HUES48 (cell line): ENCODE results near the gene BTBD9.

Source experiments
- H3K27ac ChIP-seq: one replicate; pipeline ENCODE4 v1.7.0; 2013; ENCODE audit warnings: low read depth, low read length, inconsistent platforms
- H3K27me3 ChIP-seq: 2 replicates; pipeline ENCODE4 v1.6.1; 2013; ENCODE audit warnings: mild to moderate bottlenecking, low read length; ENCODE audit not compliant: control insufficient read depth, insufficient read depth
- H3K36me3 ChIP-seq: 2 replicates; pipeline ENCODE4 v1.6.1; 2013; ENCODE audit warnings: low read length; ENCODE audit not compliant: control insufficient read depth, insufficient read depth
- H3K4me1 ChIP-seq: 2 replicates; pipeline ENCODE4 v1.6.1; 2013; ENCODE audit warnings: mild to moderate bottlenecking, low read length; ENCODE audit not compliant: control insufficient read depth, insufficient read depth
- H3K4me3 ChIP-seq: 2 replicates; pipeline ENCODE4 v1.5.1; 2013; ENCODE audit warnings: mild to moderate bottlenecking, low read depth, low read length
- H3K9ac ChIP-seq: 2 replicates; pipeline ENCODE4 v1.6.1; 2013; ENCODE audit warnings: mild to moderate bottlenecking, low read depth, low read length, moderate library complexity
- H3K9me3 ChIP-seq: 2 replicates; pipeline ENCODE4 v1.6.1; 2013; ENCODE audit warnings: low read length; ENCODE audit not compliant: control insufficient read depth, insufficient read depth

BTBD9 gene

GRCh38 chr6:38283734-38284362 lies 355.9 kb downstream of the BTBD9 start:
- H3K9ac ChIP-seq: no peak overlapping the region
- H3K9me3 ChIP-seq: no peaks in the 10 kb centered on the region
- no peaks in the 10 kb centered on the region for H3K27me3 ChIP-seq
- no peak overlapping the region for H3K4me3 ChIP-seq
- H3K27ac ChIP-seq: no peak overlapping the region
- H3K4me1 ChIP-seq: peaks cover 24% of the 10 kb centered on the region
- no peaks in the 10 kb centered on the region for H3K36me3 ChIP-seq

- no peak overlapping the region for H3K27ac ChIP-seq
- H3K4me1 ChIP-seq: peaks cover 24% of the 10 kb centered on the region
- H3K27me3 ChIP-seq: no peaks in the 10 kb centered on the region
- H3K36me3 ChIP-seq: no peaks in the 10 kb centered on the region
- no peak overlapping the region for H3K9ac ChIP-seq
- H3K4me3 ChIP-seq: no peak overlapping the region
- no peaks in the 10 kb centered on the region for H3K9me3 ChIP-seq
These were observed 356.8 kb downstream of the BTBD9 start for GRCh38 chr6:38282911-38283310.

DNA sequence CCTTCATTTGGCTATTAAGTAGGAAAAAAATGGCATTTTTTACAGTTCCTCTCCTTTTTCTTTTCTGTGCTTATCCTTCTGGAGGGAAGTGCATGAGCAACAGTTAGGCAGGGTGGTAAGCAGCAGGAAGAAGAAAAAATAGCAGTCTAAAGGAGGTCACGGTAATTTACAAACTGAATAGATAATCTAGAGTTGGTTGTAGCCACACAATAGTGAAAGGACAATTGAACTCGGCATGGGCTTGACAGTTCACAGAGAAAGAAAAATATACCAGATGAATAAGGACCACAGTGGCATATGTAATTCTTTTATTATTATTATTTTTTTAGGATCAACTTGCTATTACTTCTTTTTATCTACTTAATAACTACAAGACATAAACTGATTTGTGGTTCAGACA lies 358.6 kb downstream of the BTBD9 start:
- Histone ChIP-seq H3K4me3 (no peak overlapping the region), H3K9me3 (no peaks in the 10 kb centered on the region), H3K9ac (no peak overlapping the region), H3K36me3 (no peaks in the 10 kb centered on the region), H3K27ac (no peak overlapping the region), H3K4me1 (peaks cover 24% of the 10 kb centered on the region), H3K27me3 (no peaks in the 10 kb centered on the region)

GRCh38 chr6:38279963-38280588 lies 359.7 kb downstream of the BTBD9 start:
- Histone ChIP-seq H3K36me3 (no peaks in the 10 kb centered on the region), H3K4me1 (peaks cover 24% of the 10 kb centered on the region), H3K27ac (no peak overlapping the region), H3K27me3 (no peaks in the 10 kb centered on the region), H3K9ac (no peak overlapping the region), H3K9me3 (no peaks in the 10 kb centered on the region), H3K4me3 (no peak overlapping the region)

GRCh38 chr6:38279423-38279822 lies 360.3 kb downstream of the BTBD9 start:
- H3K27me3 ChIP-seq: no peaks in the 10 kb centered on the region
- H3K4me1 ChIP-seq: peaks cover 24% of the 10 kb centered on the region
- no peaks in the 10 kb centered on the region for H3K36me3 ChIP-seq
- H3K4me3 ChIP-seq: no peak overlapping the region
- no peak overlapping the region for H3K9ac ChIP-seq
- H3K9me3 ChIP-seq: no peaks in the 10 kb centered on the region
- no peak overlapping the region for H3K27ac ChIP-seq

- Histone ChIP-seq H3K36me3 (no peaks in the 10 kb centered on the region), H3K4me1 (peaks cover 42% of the 10 kb centered on the region), H3K27me3 (no peaks in the 10 kb centered on the region), H3K4me3 (no peak overlapping the region), H3K9ac (no peak overlapping the region), H3K27ac (no peak overlapping the region), H3K9me3 (no peaks in the 10 kb centered on the region)
These were observed 366.4 kb downstream of the BTBD9 start for GRCh38 chr6:38273325-38273724.

- H3K36me3 ChIP-seq: no peaks in the 10 kb centered on the region
- no peak overlapping the region for H3K27ac ChIP-seq
- peaks cover 48% of the 10 kb centered on the region for H3K4me1 ChIP-seq
- H3K27me3 ChIP-seq: no peaks in the 10 kb centered on the region
- no peak overlapping the region for H3K4me3 ChIP-seq
- no peak overlapping the region for H3K9ac ChIP-seq
- H3K9me3 ChIP-seq: no peaks in the 10 kb centered on the region
These were observed 367.5 kb downstream of the BTBD9 start for GRCh38 chr6:38272222-38272621.

- H3K9me3 ChIP-seq: no peaks in the 10 kb centered on the region
- no peaks in the 10 kb centered on the region for H3K36me3 ChIP-seq
- no peak overlapping the region for H3K27ac ChIP-seq
- H3K4me1 ChIP-seq: peaks cover 53% of the 10 kb centered on the region
- H3K9ac ChIP-seq: no peak overlapping the region
- H3K27me3 ChIP-seq: no peaks in the 10 kb centered on the region
- no peak overlapping the region for H3K4me3 ChIP-seq
These were observed 368.6 kb downstream of the BTBD9 start for GRCh38 chr6:38271081-38271480.

DNA sequence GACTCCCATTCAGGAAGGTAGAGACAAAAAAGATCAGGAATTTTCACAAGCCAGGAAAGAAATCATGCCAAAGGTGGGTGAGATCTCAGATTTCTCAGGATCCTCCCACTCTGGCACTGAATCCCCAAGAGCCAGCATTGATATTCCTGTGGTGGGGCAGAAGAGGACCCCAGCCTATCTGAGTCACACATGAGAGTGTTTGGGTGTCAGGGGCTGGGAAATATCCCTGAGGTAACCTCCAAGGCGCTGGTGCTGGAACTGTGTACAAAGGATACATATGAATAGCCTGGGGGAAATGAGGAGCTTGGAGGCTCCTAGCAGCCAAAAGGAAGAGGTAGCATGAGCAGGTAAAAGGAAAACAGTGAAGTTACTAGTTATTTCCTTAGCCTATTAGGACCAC lies 369.4 kb downstream of the BTBD9 start:
- Histone ChIP-seq H3K27ac (peak overlapping the region; percentile 63), H3K27me3 (no peaks in the 10 kb centered on the region), H3K9me3 (no peaks in the 10 kb centered on the region), H3K4me1 (peaks cover 53% of the 10 kb centered on the region), H3K36me3 (no peaks in the 10 kb centered on the region), H3K4me3 (no peak overlapping the region), H3K9ac (no peak overlapping the region)

DNA sequence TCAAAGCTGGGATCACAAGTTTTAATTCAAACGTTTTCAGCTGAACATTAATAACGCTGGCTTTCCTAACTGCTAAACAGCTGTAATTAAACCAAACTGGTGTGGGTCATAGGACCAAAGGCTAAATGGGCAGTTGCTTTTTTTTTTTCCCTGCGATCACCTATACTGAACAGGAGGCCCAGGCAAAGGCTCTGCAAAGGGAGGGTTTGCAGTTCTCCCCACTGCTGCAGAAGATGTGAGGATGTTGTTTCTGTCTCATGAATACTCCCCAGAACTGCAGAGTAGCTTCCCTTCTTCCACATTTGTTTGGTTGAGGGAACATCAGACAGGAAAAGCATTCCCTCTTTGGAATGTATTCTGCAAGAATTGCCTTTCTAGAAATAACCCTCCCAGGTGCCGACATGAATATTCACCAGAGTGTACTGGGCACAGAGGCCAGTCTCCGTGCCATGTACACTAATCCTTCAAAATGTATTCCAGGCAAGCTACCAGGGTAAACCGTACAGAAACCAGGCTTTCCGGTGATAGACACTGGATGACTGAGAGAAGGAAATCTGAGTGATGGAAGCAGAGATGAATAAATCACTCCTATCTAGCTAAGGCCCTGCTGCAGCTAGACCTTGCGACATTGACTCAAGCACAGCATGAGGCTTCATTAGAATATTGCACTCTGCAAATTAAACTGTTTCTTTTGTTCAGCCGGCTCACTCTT lies 370.1 kb downstream of the BTBD9 start:
- peaks cover 56% of the 10 kb centered on the region for H3K4me1 ChIP-seq

GRCh38 chr6:38268342-38268741 lies 371.4 kb downstream of the BTBD9 start:
- Histone ChIP-seq H3K4me3 (no peak overlapping the region), H3K9me3 (no peaks in the 10 kb centered on the region), H3K36me3 (no peaks in the 10 kb centered on the region), H3K4me1 (peaks cover 59% of the 10 kb centered on the region), H3K27me3 (no peaks in the 10 kb centered on the region), H3K27ac (no peak overlapping the region), H3K9ac (no peak overlapping the region)

More for the DNA sequence above, 370.1 kb downstream of the BTBD9 start:
- H3K4me3 ChIP-seq: no peak overlapping the region
- no peaks in the 10 kb centered on the region for H3K36me3 ChIP-seq
- H3K27me3 ChIP-seq: no peaks in the 10 kb centered on the region
- H3K9ac ChIP-seq: no peak overlapping the region
- peak overlapping the region; percentile 63 for H3K27ac ChIP-seq
- H3K9me3 ChIP-seq: no peaks in the 10 kb centered on the region
